Osteocyte (in vitro differentiated cells): ENCODE data around the gene PLA2G2C. TPM values are rescaled to one million over a fixed set of nuclear protein-coding genes. Genes with fewer than 3 reads are reported as not detected.

ENCODE experiments used
- DNase-seq: peaks from one replicate; pipeline ENCODE4 v3.0.0; 2021; ENCODE audit warnings: mixed read lengths; ENCODE audit not compliant: unreplicated experiment; ENCODE audit errors: extremely low spot score
- H3K27ac Mint-ChIP-seq: one replicate; pipeline ENCODE4 v1.8.0; 2021; ENCODE audit warnings: mild to moderate bottlenecking, mixed read lengths; ENCODE audit not compliant: unreplicated experiment
- H3K27me3 Mint-ChIP-seq: one replicate; pipeline ENCODE4 v1.8.0; 2021; ENCODE audit warnings: mixed read lengths; ENCODE audit not compliant: unreplicated experiment
- H3K36me3 Mint-ChIP-seq: one replicate; pipeline ENCODE4 v1.8.0; 2021; ENCODE audit warnings: mixed read lengths; ENCODE audit not compliant: unreplicated experiment
- H3K4me1 Mint-ChIP-seq: one replicate; pipeline ENCODE4 v1.8.0; 2021; ENCODE audit warnings: mixed read lengths; ENCODE audit not compliant: unreplicated experiment
- H3K4me3 Mint-ChIP-seq: one replicate; pipeline ENCODE4 v1.8.0; 2021; ENCODE audit warnings: mild to moderate bottlenecking, moderate library complexity, mixed read lengths; ENCODE audit not compliant: unreplicated experiment
- H3K9me3 Mint-ChIP-seq: one replicate; pipeline ENCODE4 v1.8.0; 2021; ENCODE audit warnings: mixed read lengths; ENCODE audit not compliant: unreplicated experiment
- total RNA-seq: library from RNA; stranded (reverse); gene quantifications from 2 replicates; pipeline ENCODE4 v1.2.1, GENCODE V29; 2021
- TF ChIP-seq, protein P1 (sequence below): fragments of 200-600 bp; sonication (generic); IDR thresholded peaks from 2 replicates; pipeline ENCODE4 v1.5.0; 2021; ENCODE audit warnings: antibody characterized with exemption, mild to moderate bottlenecking, moderate library complexity

The PLA2G2C gene
- total RNA-seq, 1 donor from 2014 or later, result not detected

DNA sequence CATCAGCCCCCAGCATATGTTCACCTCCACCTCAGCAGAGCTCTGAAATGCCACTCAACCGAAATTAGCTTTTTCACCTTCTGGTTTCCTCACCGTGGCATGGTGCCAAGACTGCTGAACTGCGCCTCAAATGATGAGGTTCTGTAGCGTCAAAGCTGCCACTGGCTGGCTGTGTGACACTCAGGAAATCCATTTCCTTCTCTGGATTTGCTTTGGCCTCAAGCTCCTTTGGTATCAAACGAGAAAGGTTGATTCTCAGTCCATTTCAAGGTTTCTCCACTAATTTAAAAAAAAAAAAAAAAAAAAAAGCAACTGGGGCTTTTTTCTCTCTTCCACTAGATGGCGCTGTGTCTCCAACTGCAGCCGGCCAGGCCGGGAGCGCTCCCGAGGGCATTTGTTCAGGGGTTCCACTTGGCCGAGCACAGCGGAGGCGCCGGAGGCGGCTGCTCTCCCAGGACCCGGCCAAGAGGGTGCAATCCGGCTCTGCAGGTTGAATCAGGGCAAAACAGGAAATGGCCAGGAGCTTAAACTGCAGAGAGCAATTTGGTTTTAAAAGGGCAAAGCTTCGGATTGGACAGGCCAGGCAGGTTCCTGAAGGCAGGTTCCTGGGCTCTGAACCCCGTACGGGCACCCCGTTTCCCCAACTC is 26.5 kb upstream of the PLA2G2C start:
- peaks cover 2% of the 10 kb centered on the region for H3K4me1 Mint-ChIP-seq
- no peak for DNase-seq
- peaks cover 49% of the 10 kb centered on the region for H3K27me3 Mint-ChIP-seq
- no peaks in the 10 kb centered on the region for H3K36me3 Mint-ChIP-seq
- no peak overlapping the region for H3K27ac Mint-ChIP-seq
- TF ChIP-seq, protein P1, sequence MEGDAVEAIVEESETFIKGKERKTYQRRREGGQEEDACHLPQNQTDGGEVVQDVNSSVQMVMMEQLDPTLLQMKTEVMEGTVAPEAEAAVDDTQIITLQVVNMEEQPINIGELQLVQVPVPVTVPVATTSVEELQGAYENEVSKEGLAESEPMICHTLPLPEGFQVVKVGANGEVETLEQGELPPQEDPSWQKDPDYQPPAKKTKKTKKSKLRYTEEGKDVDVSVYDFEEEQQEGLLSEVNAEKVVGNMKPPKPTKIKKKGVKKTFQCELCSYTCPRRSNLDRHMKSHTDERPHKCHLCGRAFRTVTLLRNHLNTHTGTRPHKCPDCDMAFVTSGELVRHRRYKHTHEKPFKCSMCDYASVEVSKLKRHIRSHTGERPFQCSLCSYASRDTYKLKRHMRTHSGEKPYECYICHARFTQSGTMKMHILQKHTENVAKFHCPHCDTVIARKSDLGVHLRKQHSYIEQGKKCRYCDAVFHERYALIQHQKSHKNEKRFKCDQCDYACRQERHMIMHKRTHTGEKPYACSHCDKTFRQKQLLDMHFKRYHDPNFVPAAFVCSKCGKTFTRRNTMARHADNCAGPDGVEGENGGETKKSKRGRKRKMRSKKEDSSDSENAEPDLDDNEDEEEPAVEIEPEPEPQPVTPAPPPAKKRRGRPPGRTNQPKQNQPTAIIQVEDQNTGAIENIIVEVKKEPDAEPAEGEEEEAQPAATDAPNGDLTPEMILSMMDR, result peak; percentile 80
- no peak overlapping the region for H3K4me3 Mint-ChIP-seq
- no peaks in the 10 kb centered on the region for H3K9me3 Mint-ChIP-seq

DNA sequence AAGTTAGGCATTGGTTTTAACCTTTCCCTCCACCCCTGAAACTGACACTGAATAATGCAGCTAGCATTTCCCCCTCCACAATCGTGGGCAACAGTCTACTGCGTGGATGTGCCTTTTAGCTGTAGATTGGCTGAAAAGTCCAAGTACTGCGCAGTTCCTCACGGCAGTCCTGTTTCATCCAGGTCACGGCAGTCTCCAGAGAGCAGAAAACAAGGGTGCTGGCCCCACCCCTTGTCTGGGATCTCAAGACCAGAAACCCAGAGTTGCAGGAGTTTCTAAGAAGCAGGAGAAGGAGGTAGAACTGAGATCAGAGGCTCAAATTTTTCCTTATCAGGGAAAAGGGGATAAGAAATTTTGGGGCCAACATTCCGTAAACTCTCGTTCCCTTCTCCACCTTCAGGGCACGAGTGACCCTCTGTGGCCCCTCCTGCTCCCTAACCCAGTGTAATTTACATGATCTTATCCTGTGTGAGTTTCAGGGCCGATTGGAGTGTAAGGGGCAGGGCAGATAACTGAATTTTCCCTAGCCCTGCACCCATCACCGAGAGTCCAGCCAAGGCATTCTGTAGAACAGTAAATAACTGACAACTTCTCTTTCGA is 25.9 kb upstream of the PLA2G2C start:
- no peak for DNase-seq
- Mint-ChIP-seq H3K36me3 (no peaks in the 10 kb centered on the region), H3K27me3 (peaks cover 51% of the 10 kb centered on the region), H3K4me1 (peaks cover 2% of the 10 kb centered on the region), H3K9me3 (no peaks in the 10 kb centered on the region), H3K4me3 (no peak overlapping the region), H3K27ac (no peak overlapping the region)
- TF ChIP-seq, protein P1, result no peak

DNA sequence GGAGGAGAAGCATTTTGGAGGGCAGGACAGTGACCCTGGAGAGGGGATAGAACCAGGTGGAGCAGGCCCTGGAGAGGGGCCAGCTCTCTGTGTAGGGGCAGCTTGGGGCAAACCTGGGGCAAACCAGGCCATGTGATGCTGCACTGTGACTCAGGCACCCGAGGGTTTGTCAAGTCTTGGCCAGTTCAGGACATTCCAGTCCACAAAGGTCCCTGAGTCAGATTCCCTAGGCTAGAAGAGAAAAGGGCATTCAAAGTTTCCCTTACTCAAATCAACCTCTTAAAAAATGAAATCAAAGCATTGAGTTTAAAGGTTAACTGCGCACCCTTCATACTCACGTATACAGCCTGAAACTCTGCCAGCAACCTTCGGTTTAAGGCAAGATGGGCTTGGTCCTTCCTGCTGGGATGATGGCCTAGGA is 25.2 kb upstream of the PLA2G2C start:
- Mint-ChIP-seq H3K27ac (no peak overlapping the region), H3K9me3 (no peaks in the 10 kb centered on the region)
- no peak for DNase-seq

DNA sequence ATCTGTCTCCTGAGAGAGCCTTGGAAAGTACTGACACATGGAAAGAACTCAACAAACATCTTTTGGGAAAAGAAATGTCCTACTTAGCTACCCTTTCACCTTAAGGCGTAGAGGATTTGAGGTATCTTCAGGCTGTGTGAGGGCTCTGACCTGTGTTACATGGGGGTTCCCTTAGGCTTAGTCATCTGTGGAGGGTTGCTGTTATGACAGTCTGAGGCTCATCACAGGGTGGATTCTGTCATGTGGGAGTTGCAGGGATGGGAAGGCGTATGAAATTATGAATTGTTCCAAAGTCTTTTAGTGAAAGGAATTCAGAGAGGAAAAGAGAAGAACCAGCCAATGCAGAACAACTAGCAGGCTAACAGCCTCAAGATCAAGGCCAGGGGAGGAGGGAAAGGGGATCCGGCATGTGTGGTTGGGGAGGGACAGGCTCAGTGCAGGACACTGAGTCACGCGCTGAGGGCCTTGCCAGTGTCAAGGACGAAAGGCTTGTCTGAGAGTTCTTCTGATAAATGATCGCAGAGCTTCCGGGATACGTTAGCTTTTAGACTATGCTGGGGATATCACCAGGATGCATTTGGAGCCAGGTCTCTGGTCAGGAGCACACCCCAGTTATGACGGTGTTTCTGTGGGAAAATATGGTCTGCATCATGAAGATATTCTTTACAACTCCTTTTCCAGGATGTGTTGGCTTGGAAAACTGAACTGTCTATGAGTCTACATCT is 24.6 kb upstream of the PLA2G2C start:
- Mint-ChIP-seq H3K27me3 (peaks cover 48% of the 10 kb centered on the region), H3K4me1 (peaks cover 2% of the 10 kb centered on the region), H3K27ac (no peak overlapping the region), H3K9me3 (no peaks in the 10 kb centered on the region), H3K36me3 (no peaks in the 10 kb centered on the region), H3K4me3 (no peak overlapping the region)
- TF ChIP-seq, protein P1, result no peak
- DNase-seq, result no peak

More for the DNA sequence above, 25.2 kb upstream of the PLA2G2C start:
- no peaks in the 10 kb centered on the region for H3K36me3 Mint-ChIP-seq
- peaks cover 2% of the 10 kb centered on the region for H3K4me1 Mint-ChIP-seq
- H3K4me3 Mint-ChIP-seq, result no peak overlapping the region
- peaks cover 50% of the 10 kb centered on the region for H3K27me3 Mint-ChIP-seq
- TF ChIP-seq, protein P1, result no peak

DNA sequence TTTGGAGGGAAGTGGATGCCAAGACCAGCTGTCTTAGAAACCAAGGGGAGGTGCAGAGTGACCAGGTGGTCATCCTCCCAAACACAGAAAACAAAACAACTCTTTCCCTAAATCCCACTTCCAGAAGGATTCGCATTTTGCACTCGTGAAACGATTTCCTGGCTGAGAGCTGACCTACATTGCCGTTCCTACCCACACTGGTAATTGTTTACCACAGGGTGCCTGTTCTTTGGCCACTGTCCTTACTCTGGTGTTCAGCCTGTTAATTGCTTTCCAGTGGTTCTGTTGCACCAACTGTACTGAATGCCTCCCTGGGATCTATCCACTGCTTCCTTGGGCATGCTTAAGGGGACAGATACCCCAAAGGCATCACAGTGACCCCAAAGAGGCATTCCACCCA is 23.2 kb upstream of the PLA2G2C start:
- Mint-ChIP-seq H3K27me3 (peaks cover 40% of the 10 kb centered on the region), H3K27ac (no peak overlapping the region), H3K4me3 (no peak overlapping the region), H3K36me3 (no peaks in the 10 kb centered on the region), H3K9me3 (no peaks in the 10 kb centered on the region), H3K4me1 (peaks cover 2% of the 10 kb centered on the region)
- TF ChIP-seq, protein P1, result no peak
- DNase-seq, result no peak
